OCI-LY1 (cell line): ENCODE measurements around the gene PROSER2.

Experiments used
- CTCF ChIP-seq: fragments of 200-600 bp; sonication (generic), shearing (Covaris generic); IDR thresholded peaks from 2 replicates; pipeline ENCODE4 v1.5.1; 2017; ENCODE audit warnings: mild to moderate bottlenecking, antibody characterized with exemption, low read length, moderate library complexity, mixed read lengths
- EZH2 ChIP-seq: fragments of 200-600 bp; sonication (generic), shearing (Covaris generic); IDR thresholded peaks from 2 replicates; pipeline ENCODE4 v1.8.0; 2017; ENCODE audit warnings: borderline replicate concordance, mixed run types, mild to moderate bottlenecking, antibody characterized with exemption, low read length, moderate library complexity, mixed read lengths

- no peak for TF ChIP-seq CTCF
- TF ChIP-seq EZH2 = no peak
Measured at GRCh38 chr10:11875494-11876281, 52.5 kb downstream of the PROSER2 start.
